ENCODE data around the gene WDR33.
A peak's percentile ranks its signal among the peaks of the same experiment; 100 is the strongest.

- peak in 1 of 2 donors; percentile 33 for TF ChIP-seq CTCF (IDR thresholded peaks at IDR 0.05; ENCODE audit: extremely low read depth in 1 of 2, insufficient read depth in 1 of 2, low read depth in 1 of 2, low read length in 2 of 2)
- peak; percentile 66 for TF ChIP-seq MAX (IDR thresholded peaks at IDR 0.05; ENCODE audit: insufficient read depth, insufficient read length)
- TF ChIP-seq POLR2A (IDR thresholded peaks at IDR 0.05; ENCODE audit: low read depth, low read length), result no peak
- TF ChIP-seq JUN (IDR thresholded peaks at IDR 0.05; ENCODE audit: borderline replicate concordance, insufficient read depth, insufficient read length, low read depth), result no peak
- no peak for TF ChIP-seq EZH2 (IDR thresholded peaks at IDR 0.05; ENCODE audit: borderline replicate concordance, low read depth, low read length, severe bottlenecking)
- TF ChIP-seq MYC (IDR thresholded peaks at IDR 0.05; ENCODE audit: low read depth, low read length), result peak; percentile 36
- TF ChIP-seq FOS (IDR thresholded peaks at IDR 0.05; ENCODE audit: borderline replicate concordance, insufficient read depth, low read length), result no peak
- TF ChIP-seq POLR2AphosphoS5 (IDR thresholded peaks at IDR 0.05; ENCODE audit: insufficient read depth, low read depth, low read length), result peak; percentile 57
- no peak for TF ChIP-seq GATA2 (IDR thresholded peaks at IDR 0.05; ENCODE audit: insufficient read depth, insufficient read length, low read depth, low read length)
Measured at GRCh38 chr2:127701651-127702394, 109.1 kb downstream of the WDR33 start.

Data from endothelial cell of umbilical vein (primary cell).